Measurements from ENCODE around the gene PPP2R5D. TPM values are rescaled to one million over a fixed set of nuclear protein-coding genes. Genes with fewer than 3 reads are reported as not detected.

Gene PPP2R5D
- total and polyA plus RNA-seq, 2 donors from 2014 or later, result 21.8 to 22.6 TPM

- no peak overlapping the region for H3K4me3 ChIP-seq (ENCODE audit: low read length in 3 of 3)
- no peak overlapping the region for H3K9ac ChIP-seq (ENCODE audit: low read length in 3 of 3)
- H3K4me1 ChIP-seq (ENCODE audit: control insufficient read depth in 2 of 3, insufficient read depth in 2 of 3, low read depth in 1 of 3, low read length in 3 of 3), result peaks cover 2 to 26% (median 24%) of the 10 kb centered on the region in 3 donors
- H3K27me3 ChIP-seq (ENCODE audit: control insufficient read depth, insufficient read depth, low read length), result no peaks in the 10 kb centered on the region
- no peak for TF ChIP-seq CTCF (IDR thresholded peaks at IDR 0.05; ENCODE audit: borderline replicate concordance, extremely low read depth, insufficient read depth)
- peaks cover 5 to 14% (median 12%) of the 10 kb centered on the region in 3 donors for H3K36me3 ChIP-seq (ENCODE audit: control insufficient read depth in 2 of 3, insufficient read depth in 3 of 3, low read length in 3 of 3)
- FAIRE-seq (no peak), DNase-seq (no peak)
- H3K9me3 ChIP-seq (ENCODE audit: control insufficient read depth in 2 of 3, insufficient read depth in 1 of 3, low read length in 3 of 3), result no peaks in the 10 kb centered on the region
- intact Hi-C loops (cut with DNase I), result no loop called here
- H3K27ac ChIP-seq (ENCODE audit: low read depth in 2 of 2, low read length in 2 of 2), result no peak overlapping the region
These were observed 32.6 kb downstream of the PPP2R5D start for GRCh38 chr6:43016943-43017334.

DNA sequence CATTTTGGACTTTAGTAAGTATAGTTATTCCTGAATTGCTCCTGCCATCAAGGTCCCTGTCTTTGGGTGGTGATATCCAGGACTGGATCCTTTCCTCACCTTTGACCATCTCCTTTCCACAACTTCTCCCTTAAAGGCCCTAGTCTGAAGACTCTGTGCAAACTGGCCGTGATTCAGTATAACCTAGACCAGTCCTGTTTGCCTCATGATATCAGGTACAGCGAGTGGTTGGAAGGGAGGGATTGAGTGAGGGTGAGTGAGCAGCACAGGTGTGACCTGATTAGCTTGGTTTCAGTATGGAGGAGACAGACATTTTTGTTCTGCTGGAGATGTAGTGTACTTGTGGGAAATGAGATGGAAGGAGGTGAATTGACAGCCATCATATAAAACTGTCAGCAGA is 34.8 kb downstream of the PPP2R5D start:
- no peak overlapping the region for H3K9ac ChIP-seq (ENCODE audit: low read length in 3 of 3)
- DNase-seq (no peak), FAIRE-seq (no peak)
- no peak for TF ChIP-seq CTCF (IDR thresholded peaks at IDR 0.05; ENCODE audit: borderline replicate concordance, extremely low read depth, insufficient read depth)
- H3K4me3 ChIP-seq (ENCODE audit: low read length in 3 of 3), result no peak overlapping the region
- H3K9me3 ChIP-seq (ENCODE audit: control insufficient read depth in 2 of 3, insufficient read depth in 1 of 3, low read length in 3 of 3), result no peaks in the 10 kb centered on the region
- no peaks in the 10 kb centered on the region for H3K27me3 ChIP-seq (ENCODE audit: control insufficient read depth, insufficient read depth, low read length)
- H3K4me1 ChIP-seq (ENCODE audit: control insufficient read depth in 2 of 3, insufficient read depth in 2 of 3, low read depth in 1 of 3, low read length in 3 of 3), result peaks cover 0 to 21% (median 20%) of the 10 kb centered on the region in 3 donors
- intact Hi-C loops (cut with DNase I), result no loop called here
- no peak overlapping the region for H3K27ac ChIP-seq (ENCODE audit: low read depth in 2 of 2, low read length in 2 of 2)
- H3K36me3 ChIP-seq (ENCODE audit: control insufficient read depth in 2 of 3, insufficient read depth in 3 of 3, low read length in 3 of 3), result peaks cover 5 to 15% (median 14%) of the 10 kb centered on the region in 3 donors

GRCh38 chr6:43020052-43020705 is 35.8 kb downstream of the PPP2R5D start:
- Histone ChIP-seq H3K4me3 (ENCODE audit: low read length in 3 of 3) (peak overlapping the region in 1 of 3 donors; percentile 97), H3K27ac (ENCODE audit: low read depth in 2 of 2, low read length in 2 of 2) (no peak overlapping the region), H3K27me3 (ENCODE audit: control insufficient read depth, insufficient read depth, low read length) (no peaks in the 10 kb centered on the region), H3K9me3 (ENCODE audit: control insufficient read depth in 2 of 3, insufficient read depth in 1 of 3, low read length in 3 of 3) (no peaks in the 10 kb centered on the region), H3K4me1 (ENCODE audit: control insufficient read depth in 2 of 3, insufficient read depth in 2 of 3, low read depth in 1 of 3, low read length in 3 of 3) (peaks cover 0 to 17% (median 16%) of the 10 kb centered on the region in 3 donors), H3K9ac (ENCODE audit: low read length in 3 of 3) (no peak overlapping the region), H3K36me3 (ENCODE audit: control insufficient read depth in 2 of 3, insufficient read depth in 3 of 3, low read length in 3 of 3) (peaks cover 9 to 23% (median 17%) of the 10 kb centered on the region in 3 donors)
- TF ChIP-seq CTCF (IDR thresholded peaks at IDR 0.05; ENCODE audit: borderline replicate concordance, extremely low read depth, insufficient read depth), result no peak
- DNase-seq (no peak), FAIRE-seq (no peak)
- intact Hi-C loops (cut with DNase I), result no loop called here
